GM12872 (cell line): ENCODE measurements around the gene TASP1.

ENCODE experiments used
- CTCF ChIP-seq: IDR thresholded peaks from 3 replicates; pipeline ENCODE4 v1.5.1; 2011; ENCODE audit warnings: low read depth, mild to moderate bottlenecking, low read length, moderate library complexity; ENCODE audit not compliant: insufficient read depth

The TASP1 gene

GRCh38 chr20:13425381-13426135 is 213.2 kb downstream of the TASP1 start:
- no peak for TF ChIP-seq CTCF

GRCh38 chr20:13424174-13424833 is 214.4 kb downstream of the TASP1 start:
- TF ChIP-seq CTCF, result no peak

GRCh38 chr20:13423472-13424173 is 215.1 kb downstream of the TASP1 start:
- no peak for TF ChIP-seq CTCF

GRCh38 chr20:13422637-13423036 is 216.1 kb downstream of the TASP1 start:
- TF ChIP-seq CTCF, result no peak

- no peak for TF ChIP-seq CTCF
Measured at GRCh38 chr20:13420625-13421024, 218.1 kb downstream of the TASP1 start.

- no peak for TF ChIP-seq CTCF
Measured at GRCh38 chr20:13419477-13419876, 219.3 kb downstream of the TASP1 start.

- TF ChIP-seq CTCF, result no peak
Measured at GRCh38 chr20:13418263-13419229, 220.2 kb downstream of the TASP1 start.
